IMR-90 (cell line): ENCODE data around the gene MCM8. TPM values are rescaled to one million over a fixed set of nuclear protein-coding genes. Genes with fewer than 3 reads are reported as not detected.

Experiments used
- ATAC-seq: fragments of 200-7000 bp; cut with Tn5 transposase; 2 replicates; pipeline ENCODE4 v1.9.1; 2020; ENCODE audit warnings: low read depth, mild to moderate bottlenecking, moderate library complexity
- BruUV-seq: library from RNA; stranded (reverse); fragments of 400-500 nt; replicated peaks from 2 replicates; lab custom pipeline; 2021; lab: Mats Ljungman, UMichigan
- CTCF ChIA-PET: fragments of 300-600 bp; formaldehyde crosslinking; extraction: SDS; loops from one replicate; lab custom pipeline; 2021; ENCODE audit warnings: antibody characterized with exemption; lab: Yijun Ruan, JAX
- POLR2A ChIA-PET: fragments of 300-600 bp; sonication (Branson Sonifier 250); formaldehyde crosslinking; loops from one replicate; lab custom pipeline; 2022; ENCODE audit warnings: antibody characterized with exemption; ENCODE audit not compliant: unreplicated experiment; lab: Charles Lee
- DNase-seq: peaks from one replicate; pipeline ENCODE4 v3.0.0; 2013
- H2AFZ ChIP-seq: replicated peaks from 2 replicates; pipeline ENCODE3; 2013; ENCODE audit warnings: low read length, mild to moderate bottlenecking; ENCODE audit not compliant: poor library complexity
- H2AK5ac ChIP-seq: 2 replicates; pipeline ENCODE4 v1.6.1; 2013; ENCODE audit warnings: low read depth, low read length, inconsistent platforms
- H2AK9ac ChIP-seq: replicated peaks from 2 replicates; pipeline ENCODE3; 2013; ENCODE audit warnings: mild to moderate bottlenecking, low read depth, low read length, moderate library complexity; ENCODE audit not compliant: poor library complexity
- H2BK120ac ChIP-seq: 2 replicates; pipeline ENCODE4 v1.6.1; 2013; ENCODE audit warnings: low read depth, low read length, inconsistent platforms
- H2BK15ac ChIP-seq: 3 replicates; pipeline ENCODE4 v1.6.1; 2013; ENCODE audit warnings: low read depth, low read length, inconsistent platforms
- H2BK20ac ChIP-seq: 2 replicates; pipeline ENCODE4 v1.6.1; 2013; ENCODE audit warnings: low read depth, mild to moderate bottlenecking, inconsistent platforms, low read length, moderate library complexity
- H2BK5ac ChIP-seq: 2 replicates; pipeline ENCODE4 v1.6.1; 2013; ENCODE audit warnings: mild to moderate bottlenecking, low read depth, low read length, inconsistent platforms; ENCODE audit not compliant: poor library complexity, severe bottlenecking
- H3K14ac ChIP-seq: replicated peaks from 2 replicates; pipeline ENCODE4 v1.6.1; 2013; ENCODE audit warnings: low read depth, low read length, inconsistent platforms
- H3K18ac ChIP-seq: 2 replicates; pipeline ENCODE4 v1.6.1; 2013; ENCODE audit warnings: low read depth, low read length, control low read depth
- H3K23ac ChIP-seq: 2 replicates; pipeline ENCODE4 v1.6.1; 2013; ENCODE audit warnings: low read depth, low read length, inconsistent platforms
- H3K27ac ChIP-seq: 2 replicates; pipeline ENCODE4 v1.5.1; 2013; ENCODE audit warnings: mild to moderate bottlenecking, control low read depth, low read length; ENCODE audit not compliant: insufficient read depth
- H3K27me3 ChIP-seq: 2 replicates; pipeline ENCODE4 v1.6.1; 2013; ENCODE audit warnings: low read length; ENCODE audit not compliant: control insufficient read depth, insufficient read depth
- H3K36me3 ChIP-seq: 2 replicates; pipeline ENCODE4 v1.6.1; 2013; ENCODE audit warnings: low read length, mixed read lengths; ENCODE audit not compliant: control insufficient read depth, insufficient read depth
- H3K4ac ChIP-seq: 2 replicates; pipeline ENCODE4 v1.6.1; 2013; ENCODE audit warnings: low read depth, low read length, inconsistent platforms
- H3K4me1 ChIP-seq: 2 replicates; pipeline ENCODE4 v1.6.1; 2013; ENCODE audit warnings: low read length, mixed read lengths; ENCODE audit not compliant: control insufficient read depth, insufficient read depth
- H3K4me2 ChIP-seq: 2 replicates; pipeline ENCODE4 v1.6.1; 2013; ENCODE audit warnings: low read depth, mild to moderate bottlenecking, control low read depth, low read length, moderate library complexity
- H3K4me3 ChIP-seq: 2 replicates; pipeline ENCODE4 v1.5.1; 2013; ENCODE audit warnings: low read depth, mild to moderate bottlenecking, control low read depth, low read length, moderate library complexity; ENCODE audit not compliant: insufficient read depth
- H3K56ac ChIP-seq: 2 replicates; pipeline ENCODE4 v1.6.1; 2013; ENCODE audit warnings: low read length, inconsistent platforms; ENCODE audit not compliant: insufficient read depth; ENCODE audit errors: extremely low read depth
- H3K79me1 ChIP-seq, 2 experiments: 2 replicates each; pipeline ENCODE4 v1.6.1; 2013; ENCODE audit warnings: low read length in 2 of 2, inconsistent platforms in 1 of 2, low read depth in 1 of 2
- H3K9ac ChIP-seq: 2 replicates; pipeline ENCODE4 v1.6.1; 2013; ENCODE audit warnings: low read depth, low read length, control low read depth
- H3K9me1 ChIP-seq: 2 replicates; pipeline ENCODE4 v1.6.1; 2013; ENCODE audit warnings: low read length, inconsistent platforms; ENCODE audit not compliant: insufficient read depth
- H3K9me3 ChIP-seq: 2 replicates; pipeline ENCODE4 v1.6.1; 2013; ENCODE audit warnings: low read length; ENCODE audit not compliant: control insufficient read depth, insufficient read depth
- H4K20me1 ChIP-seq: 2 replicates; pipeline ENCODE4 v1.6.1; 2013; ENCODE audit warnings: low read length, inconsistent platforms; ENCODE audit not compliant: insufficient read depth
- H4K5ac ChIP-seq: 2 replicates; pipeline ENCODE4 v1.6.1; 2013; ENCODE audit warnings: mild to moderate bottlenecking, low read depth, low read length, control low read depth
- H4K8ac ChIP-seq, 2 experiments: 2 replicates each; pipeline ENCODE4 v1.6.1; 2013; ENCODE audit warnings: low read depth in 2 of 2, low read length in 2 of 2, control low read depth in 1 of 2, inconsistent platforms in 1 of 2
- H4K91ac ChIP-seq: 2 replicates; pipeline ENCODE4 v1.6.1; 2013; ENCODE audit warnings: low read depth, low read length, inconsistent platforms; ENCODE audit not compliant: insufficient read depth
- POLR2A ChIP-seq: IDR thresholded peaks from 2 replicates; pipeline ENCODE4 v1.6.1; 2012; ENCODE audit warnings: mild to moderate bottlenecking, low read depth, low read length
- RFX5 ChIP-seq: IDR thresholded peaks from 2 replicates; pipeline ENCODE4 v1.8.0; 2012; ENCODE audit warnings: low read depth, mild to moderate bottlenecking, low read length, moderate library complexity
- WGBS, 2 experiments: methylation state at CpG; one replicate each; pipeline versions ENCODE4 v1.1.5 to v1.1.7; 2013; ENCODE audit warnings: missing lambda C conversion rate in 2 of 2; ENCODE audit not compliant: insufficient read length in 1 of 2; ENCODE audit errors: extremely low coverage in 2 of 2; 5-methylcytosine and 5-hydroxymethylcytosine counted together
- dilution Hi-C: fragments of 300-500 bp; cut with HindIII; formaldehyde crosslinking; loops from one replicate; pipeline ENCODE4 v1.14.3; 2018; ENCODE audit warnings: low sequenced_read_pairs; ENCODE audit not compliant: unreplicated experiment
- in situ Hi-C: fragments of 300-500 bp; cut with MboI; formaldehyde crosslinking; loops from 3 replicates; pipeline ENCODE4 v1.14.3; 2019; ENCODE audit warnings: low sequenced_read_pairs, inconsistent platforms, mixed read lengths
- intact Hi-C: fragments of 100-400 bp; cut with micrococcal nuclease; formaldehyde crosslinking; loops from 2 replicates; pipeline ENCODE4 v1.10.0; 2022
- polyA plus RNA-seq, 3 experiments: library from polyadenylated mRNA; depleted of rRNA; stranded (reverse); fragments of >200 nt; gene quantifications; 2 replicates each; pipeline ENCODE4 v1.2.3, GENCODE V29; 2012; ENCODE audit warnings: low replicate concordance in 1 of 3
- total RNA-seq: library from RNA; depleted of rRNA; stranded (reverse); fragments of >200 nt; gene quantifications from 2 replicates; pipeline ENCODE4 v1.2.3, GENCODE V29; 2012

Gene MCM8
- total and polyA plus RNA-seq, 2 of the 4 experiments (the other 2 are of a cell fraction) = 4.2 to 11.5 TPM

DNA sequence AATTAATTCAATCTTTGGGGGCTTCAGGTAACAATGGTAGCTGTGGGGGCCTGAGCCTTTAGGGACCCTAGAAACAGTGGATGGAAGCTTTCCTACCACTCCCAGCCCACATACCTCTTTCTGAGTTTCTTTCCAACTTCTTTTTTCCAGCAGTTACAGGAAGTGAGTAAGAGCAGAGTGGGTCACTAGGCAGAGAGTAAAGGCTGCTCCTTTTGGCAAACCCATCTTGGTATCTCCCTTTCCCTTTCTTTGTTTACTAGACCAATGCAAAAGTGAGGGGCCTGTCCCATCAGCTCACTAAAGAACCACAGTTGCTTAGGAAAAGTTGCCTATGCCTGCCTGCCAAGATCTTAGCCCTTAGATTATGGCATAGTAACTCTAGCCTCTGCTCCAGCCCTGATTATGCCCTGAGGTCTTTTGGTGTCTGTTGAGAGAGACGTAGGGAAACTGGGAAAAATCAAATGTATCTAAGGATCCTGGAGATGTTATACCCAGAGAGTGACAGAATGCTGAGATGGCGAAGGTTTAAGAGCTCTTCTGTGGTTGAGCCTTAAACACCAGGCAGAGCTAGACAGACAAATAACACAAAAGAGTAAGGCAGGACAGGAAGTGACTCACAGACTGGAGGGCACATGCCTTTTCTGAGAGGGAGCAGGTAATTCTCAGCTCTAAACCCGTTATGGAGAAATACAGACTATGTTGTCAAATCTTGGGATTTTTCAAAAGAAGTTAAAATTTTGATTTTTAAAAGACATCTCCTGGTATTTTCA, 31.4 kb upstream of the MCM8 start:
- POLR2A ChIA-PET = interaction anchor here (0.5 kb wide), 1 partner anchor 101 kb away, joined by 5 read pairs; no protein-coding TSS in a partner anchor
- H3K27me3 ChIP-seq = peaks cover 10% of the 10 kb centered on the region
- no peak overlapping the region for H4K5ac ChIP-seq
- no peak overlapping the region for H3K23ac ChIP-seq
- no peak overlapping the region for H3K56ac ChIP-seq
- H2BK20ac ChIP-seq = no peak overlapping the region
- no peak overlapping the region for H4K91ac ChIP-seq
- BruUV-seq = no TSS peak
- H4K20me1 ChIP-seq = no peaks in the 10 kb centered on the region
- WGBS, 2 experiments = no CpG with 5 or more reads among the region's 3 CpGs
- dilution Hi-C loops = no loop called here
- in situ Hi-C loops = no loop called here
- peak overlapping the region; percentile 10; the same call in 1 of the 2 replicates for H3K4me2 ChIP-seq
- no peak overlapping the region for H3K9ac ChIP-seq
- H3K79me1 ChIP-seq = no peaks in the 10 kb centered on the region
- H3K4me3 ChIP-seq = no peak overlapping the region
- H3K36me3 ChIP-seq = no peaks in the 10 kb centered on the region
- no peak overlapping the region for H2AK5ac ChIP-seq
- H3K4ac ChIP-seq = no peak overlapping the region
- H4K8ac ChIP-seq = no peak overlapping the region
- H2BK5ac ChIP-seq = no peak overlapping the region
- no peak overlapping the region for H3K14ac ChIP-seq
- CTCF ChIA-PET = no interaction called here
- no peak overlapping the region for H2AK9ac ChIP-seq
- peaks cover 2% of the 10 kb centered on the region; the same call in 1 of the 2 replicates for H3K4me1 ChIP-seq
- no peak overlapping the region for H3K27ac ChIP-seq
- intact Hi-C loops = no loop called here
- DNase-seq (peak; percentile 44), ATAC-seq (peak; percentile 64; the same call in 1 of the 2 replicates)
- H2BK15ac ChIP-seq = no peak overlapping the region
- 0 out of 2 replicates have a peak, but pooled peaks cover 4% of the 10 kb centered on the region for H3K9me1 ChIP-seq
- no peak overlapping the region; the same call in 1 of the 2 replicates for H3K18ac ChIP-seq
- H2AFZ ChIP-seq = peak overlapping the region; percentile 0
- H2BK120ac ChIP-seq = no peak overlapping the region
- no peaks in the 10 kb centered on the region for H3K9me3 ChIP-seq
- TF ChIP-seq RFX5 = 0 out of 2 replicates have a peak, but pooled peaks have one; percentile 16
- no peak for TF ChIP-seq POLR2A
